ENCODE measurements around the gene PGAM2. TPM values are rescaled to one million over a fixed set of nuclear protein-coding genes. Genes with fewer than 3 reads are reported as not detected.

The PGAM2 gene
- total and polyA plus RNA-seq, 2 of the 13 experiments (the other 11 are each of a cell fraction or from before 2014, with no cell fraction given) = 0.22 TPM; not detected in 1

- Histone ChIP-seq H3K27me3 (ENCODE audit: control insufficient read depth in 1 of 2, insufficient read depth in 2 of 2, low read length in 2 of 2) (peaks cover 0 to 9% of the 10 kb centered on the region in 2 experiments; a peak in 2 of 5 replicates), H3K27ac (ENCODE audit: extremely low read length, insufficient read depth, low read length) (no peak overlapping the region), H3K9ac (ENCODE audit: insufficient read depth, low read depth, low read length) (no peak overlapping the region), H4K20me1 (ENCODE audit: insufficient read depth, low read length) (no peaks in the 10 kb centered on the region), H3K36me3 (replicated peaks in 1 of 2; ENCODE audit: control insufficient read depth in 1 of 2, insufficient read depth in 2 of 2, low read length in 2 of 2) (peaks cover 6 to 16% of the 10 kb centered on the region in 2 experiments; a peak in 4 of 5 replicates), H3K9me3 (ENCODE audit: low read length) (no peaks in the 10 kb centered on the region), H2AFZ (ENCODE audit: low read length) (no peak overlapping the region), H3K4me3 (replicated peaks in 1 of 3; ENCODE audit: insufficient read depth in 1 of 3, low read depth in 2 of 3, low read length in 3 of 3) (no peak overlapping the region), H3K79me2 (ENCODE audit: insufficient read depth, low read length) (no peaks in the 10 kb centered on the region), H3K4me2 (ENCODE audit: low read depth, low read length) (no peak overlapping the region), H3K4me1 (ENCODE audit: insufficient read depth, low read length) (peaks cover 19% of the 10 kb centered on the region)
- ChIA-PET POLR2A (no interaction called here), CTCF (ENCODE audit: low intra/inter-chr PET ratio, low total read pairs) (no interaction called here)
- TF ChIP-seq ZNF713 (CRISPR knock-in tag; IDR thresholded peaks at IDR 0.05) = no peak
- TF ChIP-seq AGO2 (optimal IDR thresholded peaks at IDR 0.05; ENCODE audit: low read depth, low read length) = peak; percentile 59
- no peak for TF ChIP-seq ZNF496 (CRISPR knock-in tag; IDR thresholded peaks at IDR 0.05; ENCODE audit: insufficient replicate concordance)
- no peak for TF ChIP-seq IRX3 (CRISPR knock-in tag; IDR thresholded peaks at IDR 0.05; ENCODE audit: borderline replicate concordance, low read depth)
- TF ChIP-seq, protein P1, sequence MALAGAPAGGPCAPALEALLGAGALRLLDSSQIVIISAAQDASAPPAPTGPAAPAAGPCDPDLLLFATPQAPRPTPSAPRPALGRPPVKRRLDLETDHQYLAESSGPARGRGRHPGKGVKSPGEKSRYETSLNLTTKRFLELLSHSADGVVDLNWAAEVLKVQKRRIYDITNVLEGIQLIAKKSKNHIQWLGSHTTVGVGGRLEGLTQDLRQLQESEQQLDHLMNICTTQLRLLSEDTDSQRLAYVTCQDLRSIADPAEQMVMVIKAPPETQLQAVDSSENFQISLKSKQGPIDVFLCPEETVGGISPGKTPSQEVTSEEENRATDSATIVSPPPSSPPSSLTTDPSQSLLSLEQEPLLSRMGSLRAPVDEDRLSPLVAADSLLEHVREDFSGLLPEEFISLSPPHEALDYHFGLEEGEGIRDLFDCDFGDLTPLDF (CRISPR knock-in tag; IDR thresholded peaks at IDR 0.05) = no peak
- TF ChIP-seq ZNF326 (CRISPR knock-in tag; IDR thresholded peaks at IDR 0.05; ENCODE audit: borderline replicate concordance) = no peak
- intact Hi-C loops (cut with micrococcal nuclease; ENCODE audit: unreplicated experiment) (no loop called here), in situ Hi-C loops (cut with HindIII; ENCODE audit: extremely low pct_ligation_motif_present, low pct_unique_long_range_greater_than_20kb) (no loop called here)
- FAIRE-seq (no peak), ATAC-seq (no peak), DNase-seq (ENCODE audit: low spot score) (no peak)
- WGBS (ENCODE audit: low lambda C conversion rate) = 100% methylated on average over 5 of the region's 11 CpGs
- no TSS peak for BruUV-seq (replicated peaks)
Observed at GRCh38 chr7:44079331-44080021, 14.1 kb upstream of the PGAM2 start.

DNA sequence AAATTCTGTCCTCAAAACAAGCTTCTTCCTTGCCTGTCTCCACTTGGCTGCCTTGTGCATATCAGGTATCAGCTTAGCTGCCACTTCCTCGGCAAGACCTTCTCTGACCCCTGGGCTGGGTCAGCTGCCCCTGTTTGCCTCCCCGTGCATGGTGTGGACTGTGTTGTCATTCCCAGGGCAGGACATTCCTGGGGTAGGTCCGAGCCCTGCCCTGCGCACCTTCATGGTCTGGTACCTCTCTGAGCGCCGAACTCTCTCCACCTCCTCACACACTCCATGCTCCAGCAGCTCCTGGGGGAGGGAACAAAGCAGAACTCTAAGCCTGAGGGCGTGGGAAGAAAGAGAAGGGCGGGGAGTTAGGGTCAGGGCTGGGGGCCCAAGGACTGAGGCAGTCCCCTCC, 13.2 kb upstream of the PGAM2 start:
- Histone ChIP-seq H3K79me2 (ENCODE audit: insufficient read depth, low read length) (no peaks in the 10 kb centered on the region), H3K9me3 (ENCODE audit: low read length) (no peaks in the 10 kb centered on the region), H3K4me1 (ENCODE audit: insufficient read depth, low read length) (peaks cover 19% of the 10 kb centered on the region), H3K4me2 (ENCODE audit: low read depth, low read length) (no peak overlapping the region), H3K36me3 (replicated peaks in 1 of 2; ENCODE audit: control insufficient read depth in 1 of 2, insufficient read depth in 2 of 2, low read length in 2 of 2) (peaks cover 9 to 21% of the 10 kb centered on the region in 2 experiments; a peak in 4 of 5 replicates), H4K20me1 (ENCODE audit: insufficient read depth, low read length) (no peaks in the 10 kb centered on the region), H3K9ac (ENCODE audit: insufficient read depth, low read depth, low read length) (no peak overlapping the region), H3K27ac (ENCODE audit: extremely low read length, insufficient read depth, low read length) (no peak overlapping the region), H3K27me3 (ENCODE audit: control insufficient read depth in 1 of 2, insufficient read depth in 2 of 2, low read length in 2 of 2) (peaks cover 0 to 1% of the 10 kb centered on the region in 2 experiments; a peak in 2 of 5 replicates), H2AFZ (ENCODE audit: low read length) (no peak overlapping the region), H3K4me3 (replicated peaks in 1 of 3; ENCODE audit: insufficient read depth in 1 of 3, low read depth in 2 of 3, low read length in 3 of 3) (no peak overlapping the region)
- DNase-seq (ENCODE audit: low spot score) (no peak), FAIRE-seq (no peak), ATAC-seq (no peak)
- intact Hi-C loops (cut with micrococcal nuclease; ENCODE audit: unreplicated experiment) (no loop called here), in situ Hi-C loops (cut with HindIII; ENCODE audit: extremely low pct_ligation_motif_present, low pct_unique_long_range_greater_than_20kb) (no loop called here)
- no TSS peak for BruUV-seq (replicated peaks)
- WGBS (ENCODE audit: low lambda C conversion rate) = 95% methylated on average over 6 of the region's 8 CpGs
- ChIA-PET CTCF (ENCODE audit: low intra/inter-chr PET ratio, low total read pairs) (no interaction called here), POLR2A (no interaction called here)
- TF ChIP-seq, protein P2, sequence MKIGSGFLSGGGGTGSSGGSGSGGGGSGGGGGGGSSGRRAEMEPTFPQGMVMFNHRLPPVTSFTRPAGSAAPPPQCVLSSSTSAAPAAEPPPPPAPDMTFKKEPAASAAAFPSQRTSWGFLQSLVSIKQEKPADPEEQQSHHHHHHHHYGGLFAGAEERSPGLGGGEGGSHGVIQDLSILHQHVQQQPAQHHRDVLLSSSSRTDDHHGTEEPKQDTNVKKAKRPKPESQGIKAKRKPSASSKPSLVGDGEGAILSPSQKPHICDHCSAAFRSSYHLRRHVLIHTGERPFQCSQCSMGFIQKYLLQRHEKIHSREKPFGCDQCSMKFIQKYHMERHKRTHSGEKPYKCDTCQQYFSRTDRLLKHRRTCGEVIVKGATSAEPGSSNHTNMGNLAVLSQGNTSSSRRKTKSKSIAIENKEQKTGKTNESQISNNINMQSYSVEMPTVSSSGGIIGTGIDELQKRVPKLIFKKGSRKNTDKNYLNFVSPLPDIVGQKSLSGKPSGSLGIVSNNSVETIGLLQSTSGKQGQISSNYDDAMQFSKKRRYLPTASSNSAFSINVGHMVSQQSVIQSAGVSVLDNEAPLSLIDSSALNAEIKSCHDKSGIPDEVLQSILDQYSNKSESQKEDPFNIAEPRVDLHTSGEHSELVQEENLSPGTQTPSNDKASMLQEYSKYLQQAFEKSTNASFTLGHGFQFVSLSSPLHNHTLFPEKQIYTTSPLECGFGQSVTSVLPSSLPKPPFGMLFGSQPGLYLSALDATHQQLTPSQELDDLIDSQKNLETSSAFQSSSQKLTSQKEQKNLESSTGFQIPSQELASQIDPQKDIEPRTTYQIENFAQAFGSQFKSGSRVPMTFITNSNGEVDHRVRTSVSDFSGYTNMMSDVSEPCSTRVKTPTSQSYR (CRISPR knock-in tag; IDR thresholded peaks at IDR 0.05; ENCODE audit: borderline replicate concordance) = no peak
- no peak for TF ChIP-seq ZNF674 (CRISPR knock-in tag; IDR thresholded peaks at IDR 0.05; ENCODE audit: low read depth)
- TF ChIP-seq ZSCAN25 (CRISPR knock-in tag; IDR thresholded peaks at IDR 0.05) = no peak
- no peak for TF ChIP-seq RCOR2 (CRISPR knock-in tag; IDR thresholded peaks at IDR 0.05)
- no peak for TF ChIP-seq ZNF678 (CRISPR knock-in tag; IDR thresholded peaks at IDR 0.05)
- no peak for TF ChIP-seq NFKB2 (CRISPR knock-in tag; IDR thresholded peaks at IDR 0.05; ENCODE audit: borderline replicate concordance)
- no peak for TF ChIP-seq ZNF235 (CRISPR knock-in tag; IDR thresholded peaks at IDR 0.05; ENCODE audit: borderline replicate concordance)

Measured in HepG2 (cell line).